ENCODE data around the gene SPATS2. TPM values are rescaled to one million over a fixed set of nuclear protein-coding genes. Genes with fewer than 3 reads are reported as not detected.

The SPATS2 gene
- polyA plus RNA-seq, 4 donors = 11.9 to 26.3 (median 14.4) TPM

DNA sequence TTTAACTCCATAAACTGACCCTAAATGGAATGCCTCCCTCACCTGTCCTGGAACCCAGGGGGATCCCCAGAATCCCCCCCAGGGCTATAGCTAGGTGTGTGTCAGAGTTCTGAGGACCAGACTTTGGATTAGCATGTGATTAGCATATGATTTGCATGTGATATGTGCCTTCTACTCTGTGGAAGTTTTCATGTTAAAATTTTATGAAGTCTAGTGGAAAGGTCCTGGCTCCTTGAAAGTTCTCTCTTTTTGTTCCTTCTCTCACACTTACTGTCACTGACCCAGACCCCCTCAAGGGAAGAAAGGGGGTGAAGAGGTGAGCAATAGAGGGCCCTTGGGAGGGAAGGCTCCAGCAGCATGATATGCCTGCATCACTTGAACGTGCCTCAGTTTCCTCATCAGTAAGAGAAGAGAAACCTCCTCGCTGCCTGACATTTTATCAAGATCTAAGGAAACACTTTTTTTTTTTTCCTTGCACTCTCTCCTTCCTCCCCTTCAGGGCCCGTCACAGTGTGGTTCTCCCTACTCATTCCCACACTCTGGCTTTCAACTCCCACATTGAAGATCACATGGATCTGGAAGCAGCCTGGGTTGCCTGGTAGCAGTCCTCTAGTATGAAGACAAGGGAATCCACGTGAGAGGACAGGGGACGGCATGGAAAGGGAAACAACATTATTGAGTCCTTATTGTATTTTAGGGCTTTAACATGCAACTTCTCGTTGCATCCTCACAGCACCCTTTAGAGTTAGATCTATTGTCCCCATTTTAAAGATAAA lies 27.0 kb upstream of the SPATS2 start:
- FAIRE-seq = no peak
- no peaks in the 10 kb centered on the region for H3K36me3 ChIP-seq (ENCODE audit: control insufficient read depth in 3 of 3, insufficient read depth in 2 of 3, low read depth in 1 of 3, low read length in 3 of 3)
- peaks cover 0 to 4% of the 10 kb centered on the region in 2 donors for H3K9me3 ChIP-seq (ENCODE audit: control insufficient read depth in 2 of 2, insufficient read depth in 1 of 2, low read depth in 1 of 2, low read length in 1 of 2)
- no peak overlapping the region for H3K4me3 ChIP-seq (ENCODE audit: low read depth in 1 of 3, low read length in 3 of 3)
- peaks cover 3 to 98% (median 21%) of the 10 kb centered on the region in 3 donors for H3K27me3 ChIP-seq (ENCODE audit: control insufficient read depth in 3 of 3, insufficient read depth in 3 of 3, low read length in 3 of 3)
- peaks cover 4 to 58% (median 6%) of the 10 kb centered on the region in 3 donors for H3K4me1 ChIP-seq (ENCODE audit: control insufficient read depth in 3 of 3, insufficient read depth in 2 of 3, low read depth in 1 of 3, low read length in 2 of 3)
- WGBS, 3 donors = 64 to 74% (median 65%) methylated on average over 6 of the region's 6 CpGs
- no peak overlapping the region for H3K27ac ChIP-seq (ENCODE audit: low read depth in 1 of 3, low read length in 2 of 3)
- no peak for DNase-seq

GRCh38 chr12:49340971-49341776 lies 26.1 kb upstream of the SPATS2 start:
- WGBS, 3 donors = 45 to 50% (median 50%) methylated on average over 14 of the region's 14 CpGs
- peaks cover 0 to 98% (median 20%) of the 10 kb centered on the region in 3 donors for H3K27me3 ChIP-seq (ENCODE audit: control insufficient read depth in 3 of 3, insufficient read depth in 3 of 3, low read length in 3 of 3)

DNA sequence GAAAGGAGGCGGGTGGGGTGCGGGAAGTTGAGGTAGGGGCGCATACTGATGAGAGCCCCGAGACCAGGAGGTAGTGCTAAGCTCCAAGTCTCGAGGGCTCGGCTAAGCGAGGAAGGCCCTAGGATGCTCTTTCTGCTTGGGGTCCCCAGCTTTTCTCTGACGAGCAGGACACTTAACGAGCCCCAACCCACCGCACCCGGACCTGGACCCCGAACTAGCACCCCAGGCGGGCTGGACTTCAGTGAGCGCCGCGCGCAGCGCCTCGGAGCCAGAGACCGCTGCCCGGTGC lies 25.5 kb upstream of the SPATS2 start:
- 35 to 57% (median 52%) methylated on average over 20 to 21 of the region's 21 CpGs for WGBS, 3 donors
- DNase-seq = no peak
- peak overlapping the region in 1 of 3 donors; percentile 37 for H3K4me3 ChIP-seq (ENCODE audit: low read depth in 1 of 3, low read length in 3 of 3)
- H3K27me3 ChIP-seq (ENCODE audit: control insufficient read depth in 3 of 3, insufficient read depth in 3 of 3, low read length in 3 of 3) = peaks cover 0 to 98% (median 19%) of the 10 kb centered on the region in 3 donors
- no peak overlapping the region for H3K27ac ChIP-seq (ENCODE audit: low read depth in 1 of 3, low read length in 2 of 3)
- H3K4me1 ChIP-seq (ENCODE audit: control insufficient read depth in 3 of 3, insufficient read depth in 2 of 3, low read depth in 1 of 3, low read length in 2 of 3) = peaks cover 4 to 70% (median 14%) of the 10 kb centered on the region in 3 donors
- FAIRE-seq = no peak
- no peaks in the 10 kb centered on the region for H3K9me3 ChIP-seq (ENCODE audit: control insufficient read depth in 2 of 2, insufficient read depth in 1 of 2, low read depth in 1 of 2, low read length in 1 of 2)
- no peaks in the 10 kb centered on the region for H3K36me3 ChIP-seq (ENCODE audit: control insufficient read depth in 3 of 3, insufficient read depth in 2 of 3, low read depth in 1 of 3, low read length in 3 of 3)

More at GRCh38 chr12:49340971-49341776, 26.1 kb upstream of the SPATS2 start:
- no peak overlapping the region for H3K4me3 ChIP-seq (ENCODE audit: low read depth in 1 of 3, low read length in 3 of 3)
- H3K36me3 ChIP-seq (ENCODE audit: control insufficient read depth in 3 of 3, insufficient read depth in 2 of 3, low read depth in 1 of 3, low read length in 3 of 3) = no peaks in the 10 kb centered on the region
- FAIRE-seq = no peak
- no peaks in the 10 kb centered on the region for H3K9me3 ChIP-seq (ENCODE audit: control insufficient read depth in 2 of 2, insufficient read depth in 1 of 2, low read depth in 1 of 2, low read length in 1 of 2)
- H3K4me1 ChIP-seq (ENCODE audit: control insufficient read depth in 3 of 3, insufficient read depth in 2 of 3, low read depth in 1 of 3, low read length in 2 of 3) = peaks cover 4 to 66% (median 11%) of the 10 kb centered on the region in 3 donors
- H3K27ac ChIP-seq (ENCODE audit: low read depth in 1 of 3, low read length in 2 of 3) = no peak overlapping the region
- DNase-seq = peak in 1 of 2 donors; percentile 16

DNA sequence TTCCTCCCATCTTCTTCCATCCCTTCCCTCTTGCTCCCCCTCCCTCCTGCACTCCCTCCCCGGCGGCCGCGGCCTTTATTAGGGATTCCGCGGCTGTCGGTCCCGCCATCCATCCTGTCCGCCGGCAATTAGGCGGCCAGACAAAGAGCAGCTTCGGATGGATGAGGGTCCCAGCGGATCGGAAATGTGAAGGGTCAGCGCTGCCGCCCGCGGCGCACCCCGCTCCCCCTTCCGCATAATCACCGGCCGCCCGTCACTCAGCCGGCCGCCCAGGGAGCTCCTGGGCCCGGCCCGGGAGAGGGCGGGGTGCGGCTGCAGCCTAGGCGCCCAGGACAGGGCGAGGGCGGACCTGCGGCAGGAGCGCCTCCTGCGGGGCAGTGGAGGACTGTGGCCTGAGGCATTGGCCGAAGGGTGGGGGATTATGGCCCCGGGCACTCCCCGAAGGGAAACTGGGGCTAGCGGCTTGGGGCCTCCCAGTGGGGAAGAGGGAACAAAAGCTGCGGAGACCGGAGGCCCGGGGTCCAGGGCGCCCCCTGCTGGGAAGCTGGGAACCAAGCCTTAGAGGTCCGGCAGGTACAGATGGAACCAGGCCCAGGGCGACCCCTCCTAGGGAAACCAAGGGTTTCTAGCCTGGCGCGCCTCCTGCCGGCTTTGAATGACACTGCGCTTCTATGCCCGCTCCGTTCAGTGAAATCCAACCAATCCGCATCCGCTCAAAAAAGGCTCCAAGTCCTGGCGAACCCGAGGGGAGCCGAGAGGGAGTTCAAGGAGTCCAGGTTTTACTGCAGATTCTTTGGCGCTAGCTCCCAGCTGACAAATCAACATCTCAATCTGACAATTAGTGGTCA lies 25.0 kb upstream of the SPATS2 start:
- Histone ChIP-seq H3K27ac (ENCODE audit: low read depth in 1 of 3, low read length in 2 of 3) (no peak overlapping the region), H3K27me3 (ENCODE audit: control insufficient read depth in 3 of 3, insufficient read depth in 3 of 3, low read length in 3 of 3) (peaks cover 0 to 98% (median 20%) of the 10 kb centered on the region in 3 donors), H3K9me3 (ENCODE audit: control insufficient read depth in 2 of 2, insufficient read depth in 1 of 2, low read depth in 1 of 2, low read length in 1 of 2) (no peaks in the 10 kb centered on the region), H3K4me1 (ENCODE audit: control insufficient read depth in 3 of 3, insufficient read depth in 2 of 3, low read depth in 1 of 3, low read length in 2 of 3) (peaks cover 4 to 70% (median 14%) of the 10 kb centered on the region in 3 donors), H3K36me3 (ENCODE audit: control insufficient read depth in 3 of 3, insufficient read depth in 2 of 3, low read depth in 1 of 3, low read length in 3 of 3) (no peaks in the 10 kb centered on the region), H3K4me3 (ENCODE audit: low read depth in 1 of 3, low read length in 3 of 3) (peak overlapping the region in 2 of 3 donors; percentile 33 to 37)
- no peak for FAIRE-seq
- peak; percentile 77 to 85 for DNase-seq
- 1 to 2% (median 2%) methylated on average over 53 to 58 of the region's 58 CpGs for WGBS, 3 donors

DNA sequence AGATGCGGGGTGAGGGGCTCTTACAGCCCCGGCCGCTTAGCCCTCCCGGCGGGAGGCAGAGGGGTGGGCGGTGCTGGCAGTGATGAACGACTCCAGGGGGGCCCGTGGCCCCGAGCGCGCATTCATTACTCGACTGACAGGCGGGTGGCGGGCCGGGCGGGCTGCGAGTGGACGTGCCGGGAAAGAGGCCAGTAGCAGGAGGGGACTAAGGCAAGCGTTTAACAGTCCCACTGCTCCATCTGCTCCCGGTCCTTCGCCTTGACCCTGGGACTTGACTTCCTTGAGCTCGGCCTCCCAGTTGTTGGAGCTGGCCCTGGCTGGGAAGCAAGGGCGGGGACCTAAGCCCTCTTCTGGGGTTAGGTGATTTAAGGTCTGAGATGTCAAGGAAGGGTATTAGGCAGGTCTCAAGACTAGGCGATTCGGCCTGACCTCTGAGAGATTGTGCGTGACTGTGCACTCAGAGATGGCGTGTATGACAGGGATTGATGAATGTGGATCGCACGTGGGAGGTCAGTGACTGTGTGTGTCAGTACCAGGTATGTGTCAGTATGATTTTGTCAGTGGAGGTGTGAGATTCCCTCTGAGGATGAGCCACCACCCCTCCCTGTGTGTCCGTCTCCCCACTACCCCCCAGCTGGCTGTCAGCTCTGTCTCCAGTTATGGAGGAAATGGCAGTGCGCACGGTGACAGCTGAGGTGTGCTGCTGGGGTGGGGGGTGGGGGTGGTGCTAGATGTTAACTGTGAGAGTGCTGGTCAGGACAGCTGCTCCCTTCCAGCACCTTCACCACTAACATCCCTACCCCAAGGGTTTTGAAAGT lies 24.1 kb upstream of the SPATS2 start:
- 2 to 4% (median 3%) methylated on average over 33 of the region's 33 CpGs for WGBS, 3 donors
- Histone ChIP-seq H3K4me1 (ENCODE audit: control insufficient read depth in 3 of 3, insufficient read depth in 2 of 3, low read depth in 1 of 3, low read length in 2 of 3) (peaks cover 4 to 66% (median 14%) of the 10 kb centered on the region in 3 donors), H3K27ac (ENCODE audit: low read depth in 1 of 3, low read length in 2 of 3) (no peak overlapping the region), H3K4me3 (ENCODE audit: low read depth in 1 of 3, low read length in 3 of 3) (peak overlapping the region in 1 of 3 donors; percentile 33), H3K9me3 (ENCODE audit: control insufficient read depth in 2 of 2, insufficient read depth in 1 of 2, low read depth in 1 of 2, low read length in 1 of 2) (no peaks in the 10 kb centered on the region), H3K27me3 (ENCODE audit: control insufficient read depth in 3 of 3, insufficient read depth in 3 of 3, low read length in 3 of 3) (peaks cover 0 to 98% (median 20%) of the 10 kb centered on the region in 3 donors), H3K36me3 (ENCODE audit: control insufficient read depth in 3 of 3, insufficient read depth in 2 of 3, low read depth in 1 of 3, low read length in 3 of 3) (no peaks in the 10 kb centered on the region)
- FAIRE-seq (no peak), DNase-seq (no peak)

DNA sequence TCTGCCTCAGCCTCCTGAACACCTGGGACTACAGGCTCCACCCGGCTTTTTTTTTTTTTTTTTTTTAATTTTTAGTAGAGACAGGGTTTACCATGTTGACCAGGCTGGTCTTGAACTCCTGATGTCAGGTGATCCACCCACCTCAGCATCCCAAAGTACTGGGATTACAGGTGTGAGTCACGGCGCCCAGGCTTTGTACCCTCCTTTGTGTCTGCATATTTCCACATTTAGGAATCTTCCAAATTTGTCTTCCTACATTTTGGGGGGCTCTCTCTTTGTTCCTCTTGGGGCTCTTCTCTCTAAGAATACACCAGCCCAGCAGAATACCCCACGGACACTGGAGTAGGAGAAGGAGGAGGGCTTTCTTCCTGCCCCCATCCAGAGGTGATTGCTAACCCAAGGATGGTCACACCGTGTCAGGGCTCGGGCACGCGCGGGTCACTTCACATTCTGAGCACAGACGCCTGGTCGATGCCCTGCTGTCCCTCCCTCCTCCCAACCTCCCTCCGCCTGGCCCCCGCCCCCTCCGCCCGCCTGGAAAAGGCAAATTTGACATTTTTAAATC lies 22.7 kb upstream of the SPATS2 start:
- Histone ChIP-seq H3K4me1 (ENCODE audit: control insufficient read depth in 3 of 3, insufficient read depth in 2 of 3, low read depth in 1 of 3, low read length in 2 of 3) (peaks cover 6 to 70% (median 14%) of the 10 kb centered on the region in 3 donors), H3K27me3 (ENCODE audit: control insufficient read depth in 3 of 3, insufficient read depth in 3 of 3, low read length in 3 of 3) (peaks cover 0 to 84% (median 20%) of the 10 kb centered on the region in 3 donors), H3K4me3 (ENCODE audit: low read depth in 1 of 3, low read length in 3 of 3) (no peak overlapping the region), H3K36me3 (ENCODE audit: control insufficient read depth in 3 of 3, insufficient read depth in 2 of 3, low read depth in 1 of 3, low read length in 3 of 3) (peaks cover 0 to 8% (median 0%) of the 10 kb centered on the region in 3 donors), H3K9me3 (ENCODE audit: control insufficient read depth in 2 of 2, insufficient read depth in 1 of 2, low read depth in 1 of 2, low read length in 1 of 2) (no peaks in the 10 kb centered on the region), H3K27ac (ENCODE audit: low read depth in 1 of 3, low read length in 2 of 3) (no peak overlapping the region)
- FAIRE-seq = no peak
- WGBS, 3 donors = 12 to 14% (median 13%) methylated on average over 15 of the region's 15 CpGs
- DNase-seq = no peak

DNA sequence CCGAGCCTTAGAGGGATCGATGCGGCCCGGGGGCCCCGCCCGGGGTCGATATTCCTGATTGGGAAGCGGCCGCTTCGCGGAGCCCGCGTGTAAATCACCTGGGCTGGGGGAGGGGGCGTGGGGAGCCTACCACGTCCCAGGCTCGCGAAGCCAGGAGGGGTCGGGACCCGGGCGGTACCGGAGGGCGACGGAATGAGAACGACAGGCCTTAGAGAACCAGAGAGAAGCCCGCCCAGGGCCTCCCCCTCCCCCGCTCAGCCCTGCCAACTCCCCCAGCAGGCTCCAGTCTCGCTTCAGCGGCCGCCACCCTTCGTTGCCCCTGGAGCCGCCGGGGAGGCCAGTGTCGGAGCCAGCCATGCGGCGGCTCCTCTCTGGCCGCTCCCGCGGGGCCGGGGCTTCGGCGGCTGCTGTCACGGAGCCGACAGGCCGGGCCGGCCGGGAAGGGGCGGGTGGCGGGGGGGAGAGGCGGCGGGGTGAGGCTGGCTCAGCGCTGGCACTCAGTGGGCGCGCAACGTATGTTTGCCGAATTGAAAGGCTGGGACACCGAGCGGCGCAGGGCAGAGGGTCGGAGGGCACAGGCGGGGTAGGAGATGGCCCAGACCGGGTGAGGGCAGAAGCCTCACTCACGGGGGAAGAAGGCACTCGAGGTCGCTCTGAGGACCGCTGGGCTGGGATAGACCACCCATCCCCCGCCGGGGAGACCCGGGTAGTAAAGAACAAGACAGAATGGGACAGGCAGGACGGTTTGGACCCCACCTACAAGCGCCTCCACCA lies 22.0 kb upstream of the SPATS2 start:
- 1 to 2% (median 1%) methylated on average over 44 to 70 of the region's 70 CpGs for WGBS, 3 donors
- H3K4me1 ChIP-seq (ENCODE audit: control insufficient read depth in 3 of 3, insufficient read depth in 2 of 3, low read depth in 1 of 3, low read length in 2 of 3) = peaks cover 6 to 64% (median 14%) of the 10 kb centered on the region in 3 donors

More for the DNA sequence above, 22.0 kb upstream of the SPATS2 start:
- DNase-seq (peak in 1 of 2 donors; percentile 49), FAIRE-seq (no peak)
- Histone ChIP-seq H3K36me3 (ENCODE audit: control insufficient read depth in 3 of 3, insufficient read depth in 2 of 3, low read depth in 1 of 3, low read length in 3 of 3) (peaks cover 0 to 8% (median 0%) of the 10 kb centered on the region in 3 donors), H3K9me3 (ENCODE audit: control insufficient read depth in 2 of 2, insufficient read depth in 1 of 2, low read depth in 1 of 2, low read length in 1 of 2) (no peaks in the 10 kb centered on the region), H3K4me3 (ENCODE audit: low read depth in 1 of 3, low read length in 3 of 3) (peak overlapping the region in 2 of 3 donors; percentile 19 to 49), H3K27ac (ENCODE audit: low read depth in 1 of 3, low read length in 2 of 3) (no peak overlapping the region), H3K27me3 (ENCODE audit: control insufficient read depth in 3 of 3, insufficient read depth in 3 of 3, low read length in 3 of 3) (peaks cover 0 to 77% (median 19%) of the 10 kb centered on the region in 3 donors)
